GM18511 (cell line): Measurements from ENCODE around the gene TBL2.
"Not testable (repeated sequence)": the region's sequence is repeated elsewhere in the genome, so short reads cannot be mapped to it uniquely, and the experiment has no call there.

Experiments
- ATAC-seq: cut with Tn5 transposase; IDR thresholded peaks from one replicate; pipeline ENCODE4 v1.9.1; 2021; ENCODE audit warnings: mild to moderate bottlenecking, moderate library complexity; ENCODE audit not compliant: unreplicated experiment

Gene TBL2

DNA sequence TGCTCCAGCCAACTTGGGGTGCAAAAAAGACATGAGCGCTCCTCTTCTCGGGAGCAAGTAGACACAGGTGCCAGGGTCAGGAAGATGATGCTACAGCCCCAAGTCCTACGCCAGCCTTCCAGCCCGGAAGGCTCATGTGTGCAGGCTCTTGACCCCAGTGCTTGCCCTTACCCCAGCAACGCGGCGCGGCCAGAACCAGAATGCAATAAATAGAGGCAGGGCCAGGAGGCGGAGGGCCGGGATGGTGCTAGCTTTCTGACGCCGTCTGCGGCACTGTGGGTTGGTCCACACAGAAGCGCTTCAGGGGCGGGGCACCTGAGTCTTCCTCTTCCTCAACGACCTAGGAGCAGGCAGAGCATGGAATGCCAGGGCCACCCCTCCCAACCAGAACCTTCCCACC is 41.3 kb downstream of the TBL2 start:
- ATAC-seq: no peak

DNA sequence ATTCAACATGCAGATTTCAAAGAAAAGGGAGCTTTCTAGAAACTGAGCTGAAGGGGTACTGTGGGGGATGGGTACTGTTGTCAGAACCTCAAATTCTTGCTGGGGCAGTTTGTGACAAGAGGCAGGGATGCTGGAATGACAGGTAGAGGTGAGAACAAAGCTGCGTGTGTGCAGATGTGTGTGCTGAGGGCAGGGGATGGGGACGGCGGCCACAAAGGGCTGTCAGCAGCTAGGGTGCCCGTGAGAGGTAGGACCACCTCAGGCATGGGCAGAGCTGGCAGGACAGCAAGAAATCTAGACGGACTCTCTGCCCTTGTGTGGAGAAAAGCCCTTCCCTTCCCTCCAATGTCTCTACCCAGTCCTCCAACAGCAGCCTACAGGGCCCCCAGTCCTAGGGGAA is 41.9 kb downstream of the TBL2 start:
- no peak for ATAC-seq

DNA sequence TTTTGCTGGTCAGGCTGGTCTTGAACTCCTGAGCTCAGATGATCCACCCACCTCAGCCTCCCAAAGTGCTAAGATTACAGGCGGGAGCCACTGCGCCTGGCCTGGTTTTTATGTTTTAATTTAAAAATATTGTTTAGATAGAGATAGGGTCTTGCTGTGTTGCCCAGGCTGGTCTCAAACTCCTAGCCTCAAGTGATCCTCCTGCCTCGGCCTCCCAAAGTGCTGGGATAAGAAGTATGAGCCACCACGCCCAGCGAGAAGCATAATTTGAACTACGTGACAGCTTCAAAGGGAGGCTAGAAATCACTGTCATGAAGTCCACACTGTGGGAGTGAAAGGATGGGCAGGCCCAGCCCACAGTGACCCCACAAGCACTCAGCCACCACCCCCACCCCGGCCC is 42.5 kb downstream of the TBL2 start:
- not testable (repeated sequence) for ATAC-seq

DNA sequence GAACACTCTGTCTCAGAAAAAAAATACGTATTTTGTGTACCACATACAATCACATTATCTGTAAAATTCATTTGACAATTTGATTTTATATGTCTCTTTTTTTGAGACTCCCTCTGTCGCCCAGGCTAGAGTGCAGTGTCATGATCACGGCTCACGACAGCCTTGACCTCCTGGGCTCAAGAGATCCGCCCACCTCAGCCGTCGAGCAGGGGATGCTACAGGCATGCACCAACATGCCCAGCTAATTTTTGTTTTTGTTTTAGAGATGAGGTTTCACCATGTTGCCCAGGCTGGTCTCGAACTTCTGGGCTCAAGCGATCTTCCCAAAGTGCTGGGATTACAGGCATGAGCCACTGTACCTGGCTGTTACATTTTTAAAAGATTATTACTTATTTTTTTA is 44.6 kb downstream of the TBL2 start:
- ATAC-seq: no peak

DNA sequence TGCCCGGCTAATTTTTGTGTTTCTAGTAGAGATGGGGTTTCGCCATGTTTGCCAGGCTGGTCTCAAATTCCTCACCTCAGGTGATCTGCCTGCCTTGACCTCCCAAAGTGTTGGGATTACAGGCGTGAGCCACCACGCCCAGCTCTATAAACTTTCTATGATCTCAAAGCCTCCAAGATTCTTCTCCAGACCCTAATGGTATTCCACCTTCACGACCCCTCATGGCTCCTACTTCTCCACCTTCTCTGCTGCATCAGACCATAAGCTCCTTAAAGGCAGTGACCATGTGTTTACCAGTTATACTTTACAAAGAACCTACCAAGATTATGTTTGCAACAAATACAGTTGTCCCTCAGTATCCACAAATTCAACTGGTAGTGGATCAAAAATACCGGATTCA is 46.2 kb downstream of the TBL2 start:
- no peak for ATAC-seq

DNA sequence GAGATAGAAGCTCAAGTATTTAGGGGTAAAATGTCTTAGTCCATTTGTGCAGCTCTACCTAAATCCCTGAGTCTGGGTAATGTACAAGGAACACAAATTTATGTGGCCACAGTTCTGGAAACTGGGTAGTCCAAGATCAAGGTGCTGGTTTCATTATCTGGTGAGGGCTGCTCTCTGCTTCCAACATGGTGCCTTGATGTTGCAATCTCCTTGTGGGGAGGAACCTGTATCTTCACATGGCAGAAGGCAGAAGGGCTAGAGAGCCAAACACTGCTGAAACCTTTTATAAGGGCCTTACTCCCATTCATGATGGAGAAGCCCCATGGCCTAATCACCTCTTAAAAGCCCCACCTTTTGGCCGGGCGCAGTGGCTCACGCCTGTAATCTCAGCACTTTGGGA is 47.6 kb downstream of the TBL2 start:
- ATAC-seq: no peak

DNA sequence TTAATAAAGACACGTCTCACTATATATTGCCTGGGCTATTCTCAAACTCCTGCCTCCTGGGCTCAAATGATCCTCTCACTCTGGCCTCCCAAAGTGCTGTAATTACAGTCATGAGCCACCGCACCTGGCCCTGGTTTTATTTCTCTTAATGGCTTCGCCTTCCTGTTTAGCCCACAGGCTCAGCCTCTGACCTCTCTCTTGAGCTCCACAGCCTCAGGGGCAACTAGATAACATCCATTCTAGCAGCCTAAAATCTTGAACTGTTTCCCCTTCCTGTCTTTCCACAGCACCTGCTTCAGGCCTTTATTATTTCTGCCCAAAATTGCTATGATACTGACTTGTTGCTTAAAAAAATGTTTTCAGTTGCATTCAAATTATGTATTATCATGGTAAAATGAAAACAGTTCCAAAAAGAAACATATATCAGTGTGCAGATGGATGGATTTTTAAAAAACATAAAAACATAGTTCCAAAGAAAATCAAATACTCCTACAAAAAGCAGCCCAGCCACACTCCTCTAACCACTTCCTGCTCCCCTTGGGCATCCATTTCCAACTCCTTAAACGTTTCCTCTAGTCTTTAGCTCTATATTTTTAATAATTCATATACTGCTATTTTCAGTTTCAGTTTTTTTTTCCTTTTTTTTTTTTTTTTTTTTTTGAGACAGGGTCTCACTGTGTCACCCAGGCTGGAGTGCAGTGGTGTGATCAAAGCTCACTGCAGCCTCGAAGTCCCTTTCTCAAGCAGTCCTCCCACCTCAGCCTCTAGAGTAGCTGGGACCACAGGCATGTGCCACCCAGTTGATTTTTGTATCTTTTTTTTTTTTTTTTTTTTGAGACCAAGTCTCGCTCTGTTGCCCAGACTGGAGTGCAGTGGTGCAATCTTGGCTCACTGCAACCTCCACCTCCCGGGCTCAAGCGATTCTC is 51.2 kb downstream of the TBL2 start:
- ATAC-seq: no peak

DNA sequence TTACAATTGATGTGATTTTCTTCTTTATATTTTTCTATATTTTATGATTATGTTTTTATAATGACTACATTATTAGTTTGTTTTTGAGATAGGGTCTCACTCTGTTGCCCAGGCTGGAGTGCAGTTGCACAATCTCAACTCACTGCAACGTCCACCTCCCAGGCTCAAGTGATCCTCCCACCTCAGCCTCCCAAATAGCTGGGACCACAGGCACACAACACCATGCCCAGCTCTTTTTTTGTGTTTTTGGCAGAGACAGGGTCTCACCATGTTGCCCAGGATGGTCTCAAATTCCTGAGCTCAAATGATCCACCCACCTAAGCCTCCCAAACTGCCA is 52.3 kb downstream of the TBL2 start:
- ATAC-seq: not testable (repeated sequence)

DNA sequence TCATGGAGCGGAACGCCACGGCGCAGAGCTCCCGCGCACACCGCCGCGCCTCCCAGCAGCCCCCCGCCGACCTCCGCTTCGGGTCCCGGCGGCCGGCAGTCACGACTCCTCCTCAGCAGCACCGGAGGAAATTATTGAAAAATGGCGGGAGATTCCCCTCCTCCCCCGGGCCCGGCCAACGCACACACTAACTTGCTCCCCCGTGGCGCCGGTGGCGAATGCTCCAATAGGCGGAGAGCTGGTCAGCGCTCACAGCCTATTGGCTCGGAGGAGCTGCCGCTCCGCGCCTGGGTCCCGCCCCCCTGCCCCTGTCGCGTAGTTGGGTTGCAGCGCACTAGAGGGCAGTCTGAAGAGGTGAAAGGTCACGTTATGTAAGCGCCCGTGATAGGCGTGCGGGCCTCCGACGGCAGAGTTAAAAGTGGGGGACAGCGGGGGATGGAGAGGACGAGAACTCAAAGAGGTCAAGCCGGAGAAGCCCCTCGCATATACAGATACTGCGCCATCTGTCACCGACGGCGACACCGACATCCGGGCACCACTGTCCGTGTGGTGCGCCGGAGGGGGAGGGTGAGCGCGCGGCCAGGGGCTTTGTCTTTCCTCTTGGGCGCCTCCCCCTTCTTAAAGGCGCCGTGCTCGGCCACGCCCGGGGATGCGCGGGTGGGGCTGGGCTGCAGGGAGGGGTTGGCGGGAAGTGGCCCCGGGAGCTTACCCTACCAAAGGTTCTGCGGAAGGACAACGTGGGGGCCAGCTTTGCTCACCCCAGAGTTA is 56.1 kb downstream of the TBL2 start, which contains the start of gene BAZ1B:
Gene BAZ1B (minus strand): TSS at position 189 of the 768 bp plus-strand sequence. CDS start 360 bp downstream, outside the sequence.
- ATAC-seq: peak; percentile 89

DNA sequence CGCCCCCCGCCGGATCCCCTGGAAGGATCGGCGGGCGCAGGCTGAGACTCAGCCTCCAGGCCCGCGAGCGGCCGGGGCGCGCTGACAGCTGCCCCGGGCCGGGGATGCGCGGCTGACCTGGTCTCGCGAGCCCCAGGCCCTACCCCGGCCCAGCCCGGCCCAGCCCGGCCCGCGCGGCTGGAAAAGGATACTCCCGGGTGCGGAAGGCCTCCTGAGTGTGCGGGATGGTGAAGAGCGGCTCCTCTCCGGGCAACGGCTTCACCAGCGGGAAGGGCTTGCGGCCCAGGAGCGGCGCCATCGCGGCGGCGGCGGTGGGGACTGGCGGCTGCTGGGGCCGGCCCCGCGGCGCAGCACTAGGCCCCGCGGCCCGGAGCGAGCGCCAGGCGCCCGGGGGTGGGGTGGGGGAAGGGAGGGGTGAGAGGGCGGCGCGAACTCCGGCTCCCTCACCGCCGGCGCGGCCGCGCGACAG is 56.7 kb downstream of the TBL2 start:
- ATAC-seq: peak; percentile 52

DNA sequence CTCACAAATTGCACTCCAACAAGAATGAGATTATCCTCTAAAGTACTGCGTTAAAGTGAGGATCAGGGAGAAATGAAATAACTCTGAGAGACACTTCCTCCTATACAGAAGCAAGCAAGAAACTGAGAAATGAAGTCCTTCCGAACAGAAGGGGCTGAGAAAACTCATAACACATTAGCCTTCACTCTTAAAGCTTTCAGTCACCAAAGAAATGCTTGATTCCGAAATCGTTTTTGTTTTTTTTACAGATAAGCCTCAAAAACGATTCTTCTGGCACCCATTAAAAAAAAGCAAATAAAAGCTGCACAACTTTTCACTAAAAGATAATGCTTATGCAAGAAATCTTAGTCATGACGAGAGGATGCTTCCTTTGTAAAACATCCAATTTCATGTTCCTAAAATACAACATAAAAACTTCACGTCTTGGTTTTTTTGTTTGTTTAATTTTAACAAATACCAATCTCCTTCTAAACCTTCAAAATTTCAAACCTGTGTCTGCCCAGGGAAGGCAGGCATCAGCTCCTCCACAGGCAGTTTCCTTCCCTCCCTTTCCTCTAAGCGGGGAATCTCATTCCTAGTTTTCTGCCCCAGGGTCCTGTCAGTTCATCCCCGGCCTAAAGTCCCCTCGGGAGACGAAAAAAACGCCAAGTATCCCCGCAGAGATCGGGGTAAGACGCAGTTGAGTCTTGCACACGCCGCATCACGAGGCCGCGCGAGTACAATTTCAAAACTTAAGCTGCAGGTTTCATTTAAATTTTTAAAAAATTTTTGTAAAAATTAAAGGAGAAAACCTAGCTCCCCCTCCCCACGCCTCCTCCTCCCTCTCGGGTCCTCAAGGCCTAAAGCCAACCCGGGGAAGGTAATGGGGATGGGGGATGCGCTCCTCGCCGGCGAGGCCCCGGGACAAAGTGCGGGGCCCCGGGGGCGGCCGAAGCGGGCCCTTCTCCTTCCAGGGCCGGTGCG is 57.4 kb downstream of the TBL2 start:
- ATAC-seq: no peak

DNA sequence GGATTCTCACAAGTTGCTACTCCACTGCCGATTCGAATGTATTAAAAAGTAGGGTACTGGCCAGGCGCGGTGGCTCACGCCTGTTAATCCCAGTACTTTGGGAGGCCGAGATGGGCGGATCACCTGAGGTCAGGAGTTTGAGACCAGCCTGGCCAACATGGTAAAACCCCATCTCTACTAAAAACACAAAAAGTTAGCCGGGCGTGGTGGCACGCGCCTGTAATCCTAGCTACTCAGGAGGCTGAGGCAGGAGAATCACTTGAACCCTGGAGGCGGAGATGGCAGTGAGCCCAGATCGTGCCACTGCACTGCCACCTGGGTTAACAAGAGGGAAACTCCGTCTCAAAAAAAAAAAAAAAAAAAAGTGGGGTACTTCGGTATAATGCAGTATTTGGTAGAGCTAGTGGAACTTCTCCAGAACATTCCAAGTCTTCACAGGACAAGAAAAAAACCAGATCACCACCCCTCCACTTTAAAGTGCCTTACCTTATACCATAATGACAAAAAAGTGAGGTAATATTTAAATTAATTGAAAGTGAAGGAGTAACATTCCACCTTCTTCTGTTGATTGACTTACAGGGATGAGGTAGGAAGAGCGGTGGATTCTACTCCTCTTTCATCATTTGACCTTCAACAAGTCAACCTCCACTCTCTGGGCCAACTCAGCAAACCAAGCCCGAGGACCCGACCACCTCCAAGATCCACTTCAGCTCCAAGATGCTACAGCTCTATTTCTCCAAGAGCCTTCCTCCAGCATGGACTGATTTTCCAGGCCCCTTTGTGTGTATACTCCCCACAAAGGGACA is 58.3 kb downstream of the TBL2 start:
- no peak for ATAC-seq

DNA sequence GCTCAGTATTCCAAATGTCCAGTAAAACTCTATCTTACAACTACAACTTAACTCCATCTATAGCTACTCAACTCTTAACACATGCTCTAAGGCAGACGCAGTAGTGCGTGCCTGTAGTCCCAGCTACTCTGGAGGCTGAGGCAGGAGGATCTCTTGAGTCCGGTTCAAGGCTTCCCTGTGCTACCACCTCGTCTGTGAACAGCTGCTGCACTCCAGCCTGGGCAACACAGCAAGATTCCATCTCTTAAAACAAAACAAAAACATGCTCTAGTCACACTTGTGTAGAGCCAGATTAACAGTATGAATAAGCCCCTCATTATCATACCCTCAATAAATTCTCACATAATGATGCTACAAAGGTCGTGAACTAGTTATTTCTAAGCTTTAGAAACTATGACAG is 59.9 kb downstream of the TBL2 start:
- no peak for ATAC-seq
